ENCODE measurements around the gene ZNRF1. TPM values are rescaled to one million over a fixed set of nuclear protein-coding genes. Genes with fewer than 3 reads are reported as not detected.
A peak's percentile ranks its signal among the peaks of the same experiment; 100 is the strongest.

ZNRF1 gene
- 29.7 TPM for polyA plus RNA-seq (2013, experiment 1 of 2)
- polyA plus RNA-seq (2013, experiment 2 of 2) = 27.6 TPM

- WGBS = 4% methylated on average over 17 of the region's 73 CpGs
Measured at GRCh38 chr16:74998481-74999218, at the start of gene ZNRF1. TSS of gene ZNRF1 (plus strand) at chr16:74999024. CDS start at chr16:74999672, 648 bp downstream.

DNA sequence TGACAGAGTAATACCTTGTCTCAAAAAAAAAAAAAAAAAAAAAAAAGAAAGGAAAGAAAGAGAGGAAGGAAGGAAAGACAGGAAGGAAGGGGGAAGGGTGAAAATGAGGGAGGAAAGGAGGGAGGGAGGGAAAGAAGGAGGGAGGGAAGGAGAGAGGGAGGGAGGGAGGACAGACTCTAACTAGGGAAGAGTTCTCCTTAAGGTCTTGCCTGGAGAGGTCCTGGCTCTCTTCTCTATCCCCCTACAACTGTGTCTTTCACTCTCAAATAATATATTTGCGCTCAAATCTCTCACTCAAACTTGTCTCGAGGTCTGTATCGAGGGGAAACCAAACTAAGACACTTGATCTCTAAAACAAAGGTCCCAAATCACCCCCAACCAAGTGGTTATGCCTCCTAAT is 49.5 kb upstream of the ZNRF1 start:
- Histone ChIP-seq H3K23ac (ENCODE audit: low read length in 2 of 2) (no peak overlapping the region), H3K4me2 (ENCODE audit: low read length, poor library complexity, severe bottlenecking) (no peak overlapping the region), H3K36me3 (ENCODE audit: control insufficient read depth in 1 of 2, insufficient read depth in 2 of 2, low read depth in 1 of 2, low read length in 2 of 2) (peaks cover 31 to 64% of the 10 kb centered on the region in 2 experiments)

More at GRCh38 chr16:74998481-74999218, at the start of gene ZNRF1:
- Histone ChIP-seq H3K14ac (ENCODE audit: low read length in 2 of 2) (peak within 1 kb of the TSS; percentile 16 to 64), H3K4me3 (ENCODE audit: insufficient read depth in 1 of 2, low read depth in 1 of 2, low read length in 2 of 2) (peak within 1 kb of the TSS; percentile 83 to 87), H2BK15ac (ENCODE audit: low read depth, poor library complexity, severe bottlenecking) (peak within 1 kb of the TSS; percentile 91), H3K4me2 (ENCODE audit: low read length, poor library complexity, severe bottlenecking) (peak within 1 kb of the TSS; percentile 62), H3K18ac (ENCODE audit: low read depth in 1 of 2, low read length in 2 of 2) (peak within 1 kb of the TSS; percentile 86 to 88), H3K4me1 (ENCODE audit: control insufficient read depth, insufficient read depth, low read depth, low read length) (peaks cover 21% of the 10 kb centered on the region), H4K8ac (ENCODE audit: low read length) (peak within 1 kb of the TSS; percentile 62), H3K36me3 (ENCODE audit: control insufficient read depth in 1 of 2, insufficient read depth in 2 of 2, low read depth in 1 of 2, low read length in 2 of 2) (peaks cover 0 to 5% of the 10 kb centered on the region in 2 experiments), H2AFZ (ENCODE audit: low read depth, low read length) (peak within 1 kb of the TSS; percentile 18), H3K9ac (ENCODE audit: low read length) (peak within 1 kb of the TSS; percentile 82), H2BK12ac (ENCODE audit: low read length in 2 of 2) (peak within 1 kb of the TSS in 1 of 2 experiments; percentile 25), H3K23ac (ENCODE audit: low read length in 2 of 2) (peak within 1 kb of the TSS in 1 of 2 experiments; percentile 46), H4K91ac (ENCODE audit: low read length) (peak within 1 kb of the TSS; percentile 77), H3K27ac (ENCODE audit: low read length, poor library complexity, severe bottlenecking) (no peak within 1 kb of the TSS), H2AK5ac (ENCODE audit: low read length, severe bottlenecking) (no peak within 1 kb of the TSS), H3K79me1 (replicated peaks; ENCODE audit: low read length, poor library complexity, severe bottlenecking) (peaks cover 20% of the 10 kb centered on the region), H2BK5ac (ENCODE audit: low read depth, low read length, poor library complexity, severe bottlenecking) (peak within 1 kb of the TSS; percentile 49), H3K27me3 (ENCODE audit: control insufficient read depth in 1 of 2, insufficient read depth in 1 of 2, low read length in 2 of 2) (no peaks in the 10 kb centered on the region), H2BK120ac (ENCODE audit: low read depth, low read length) (peak within 1 kb of the TSS; percentile 50), H3K4ac (ENCODE audit: low read depth in 1 of 2, low read length in 2 of 2) (peak within 1 kb of the TSS in 1 of 2 experiments; percentile 34), H3K9me3 (ENCODE audit: control insufficient read depth, low read length) (no peaks in the 10 kb centered on the region)
- peak; percentile 82 for DNase-seq

DNA sequence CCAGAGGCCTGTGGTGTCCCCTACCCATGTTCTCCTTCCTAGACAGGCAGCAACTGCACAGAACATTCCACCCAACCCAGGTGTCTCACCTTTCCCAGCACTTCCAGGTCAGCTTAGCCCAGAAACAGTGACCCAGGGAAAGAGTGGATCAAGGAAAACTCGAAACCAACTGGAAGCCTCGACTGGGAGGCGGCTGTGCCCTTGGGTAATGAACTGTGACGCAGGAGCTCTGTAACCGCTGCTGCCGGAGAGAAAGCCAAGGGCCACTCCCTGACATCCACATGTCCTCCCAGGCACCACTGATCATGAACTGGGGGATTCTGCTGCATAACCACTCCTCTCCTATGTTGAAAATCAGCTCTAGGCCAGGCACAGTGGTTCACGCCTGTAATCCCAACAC is 48.3 kb upstream of the ZNRF1 start:
- Histone ChIP-seq H2BK120ac (ENCODE audit: low read depth, low read length) (no peak overlapping the region), H3K9me3 (ENCODE audit: control insufficient read depth, low read length) (no peaks in the 10 kb centered on the region), H3K9ac (ENCODE audit: low read length) (no peak overlapping the region), H3K14ac (ENCODE audit: low read length in 2 of 2) (no peak overlapping the region), H3K4me1 (ENCODE audit: control insufficient read depth, insufficient read depth, low read depth, low read length) (peaks cover 4% of the 10 kb centered on the region), H3K23ac (ENCODE audit: low read length in 2 of 2) (no peak overlapping the region), H2BK12ac (ENCODE audit: low read length in 2 of 2) (no peak overlapping the region), H2BK5ac (ENCODE audit: low read depth, low read length, poor library complexity, severe bottlenecking) (no peak overlapping the region), H2AFZ (ENCODE audit: low read depth, low read length) (no peak overlapping the region), H3K36me3 (ENCODE audit: control insufficient read depth in 1 of 2, insufficient read depth in 2 of 2, low read depth in 1 of 2, low read length in 2 of 2) (peaks cover 28 to 69% of the 10 kb centered on the region in 2 experiments), H3K4me2 (ENCODE audit: low read length, poor library complexity, severe bottlenecking) (no peak overlapping the region), H4K8ac (ENCODE audit: low read length) (no peak overlapping the region), H3K4me3 (ENCODE audit: insufficient read depth in 1 of 2, low read depth in 1 of 2, low read length in 2 of 2) (no peak overlapping the region), H3K27me3 (ENCODE audit: control insufficient read depth in 1 of 2, insufficient read depth in 1 of 2, low read length in 2 of 2) (no peaks in the 10 kb centered on the region), H3K79me1 (replicated peaks; ENCODE audit: low read length, poor library complexity, severe bottlenecking) (peaks cover 11% of the 10 kb centered on the region), H4K91ac (ENCODE audit: low read length) (no peak overlapping the region), H3K4ac (ENCODE audit: low read depth in 1 of 2, low read length in 2 of 2) (no peak overlapping the region), H2AK5ac (ENCODE audit: low read length, severe bottlenecking) (no peak overlapping the region), H2BK15ac (ENCODE audit: low read depth, poor library complexity, severe bottlenecking) (no peak overlapping the region), H3K18ac (ENCODE audit: low read depth in 1 of 2, low read length in 2 of 2) (no peak overlapping the region), H3K27ac (ENCODE audit: low read length, poor library complexity, severe bottlenecking) (no peak overlapping the region)
- no peak for DNase-seq
- WGBS = 98% methylated on average over 7 of the region's 7 CpGs

More for the DNA sequence above, 49.5 kb upstream of the ZNRF1 start:
- peaks cover 4% of the 10 kb centered on the region for H3K4me1 ChIP-seq (ENCODE audit: control insufficient read depth, insufficient read depth, low read depth, low read length)
- H3K9me3 ChIP-seq (ENCODE audit: control insufficient read depth, low read length) = no peaks in the 10 kb centered on the region
- H2BK12ac ChIP-seq (ENCODE audit: low read length in 2 of 2) = no peak overlapping the region
- no peak overlapping the region for H2BK120ac ChIP-seq (ENCODE audit: low read depth, low read length)
- no peak for DNase-seq
- H3K4me3 ChIP-seq (ENCODE audit: insufficient read depth in 1 of 2, low read depth in 1 of 2, low read length in 2 of 2) = no peak overlapping the region
- 100% methylated on average over 3 of the region's 3 CpGs for WGBS
- no peak overlapping the region for H2BK15ac ChIP-seq (ENCODE audit: low read depth, poor library complexity, severe bottlenecking)
- no peak overlapping the region for H3K4ac ChIP-seq (ENCODE audit: low read depth in 1 of 2, low read length in 2 of 2)
- H3K79me1 ChIP-seq (replicated peaks; ENCODE audit: low read length, poor library complexity, severe bottlenecking) = peaks cover 9% of the 10 kb centered on the region
- H3K9ac ChIP-seq (ENCODE audit: low read length) = no peak overlapping the region
- H3K27me3 ChIP-seq (ENCODE audit: control insufficient read depth in 1 of 2, insufficient read depth in 1 of 2, low read length in 2 of 2) = no peaks in the 10 kb centered on the region
- no peak overlapping the region for H3K18ac ChIP-seq (ENCODE audit: low read depth in 1 of 2, low read length in 2 of 2)
- no peak overlapping the region for H2BK5ac ChIP-seq (ENCODE audit: low read depth, low read length, poor library complexity, severe bottlenecking)
- H2AK5ac ChIP-seq (ENCODE audit: low read length, severe bottlenecking) = no peak overlapping the region
- H4K91ac ChIP-seq (ENCODE audit: low read length) = no peak overlapping the region
- no peak overlapping the region for H3K27ac ChIP-seq (ENCODE audit: low read length, poor library complexity, severe bottlenecking)
- no peak overlapping the region for H4K8ac ChIP-seq (ENCODE audit: low read length)
- H2AFZ ChIP-seq (ENCODE audit: low read depth, low read length) = no peak overlapping the region
- H3K14ac ChIP-seq (ENCODE audit: low read length in 2 of 2) = no peak overlapping the region

- no peak overlapping the region for H3K4ac ChIP-seq (ENCODE audit: low read depth in 1 of 2, low read length in 2 of 2)
- no peak overlapping the region for H2BK15ac ChIP-seq (ENCODE audit: low read depth, poor library complexity, severe bottlenecking)
- WGBS = 98% methylated on average over 11 of the region's 11 CpGs
- no peak overlapping the region for H2BK5ac ChIP-seq (ENCODE audit: low read depth, low read length, poor library complexity, severe bottlenecking)
- no peaks in the 10 kb centered on the region for H3K27me3 ChIP-seq (ENCODE audit: control insufficient read depth in 1 of 2, insufficient read depth in 1 of 2, low read length in 2 of 2)
- no peak overlapping the region for H3K4me3 ChIP-seq (ENCODE audit: insufficient read depth in 1 of 2, low read depth in 1 of 2, low read length in 2 of 2)
- no peak overlapping the region for H3K23ac ChIP-seq (ENCODE audit: low read length in 2 of 2)
- peaks cover 32 to 72% of the 10 kb centered on the region in 2 experiments for H3K36me3 ChIP-seq (ENCODE audit: control insufficient read depth in 1 of 2, insufficient read depth in 2 of 2, low read depth in 1 of 2, low read length in 2 of 2)
- H3K27ac ChIP-seq (ENCODE audit: low read length, poor library complexity, severe bottlenecking) = no peak overlapping the region
- no peak for DNase-seq
- H3K18ac ChIP-seq (ENCODE audit: low read depth in 1 of 2, low read length in 2 of 2) = no peak overlapping the region
- H3K14ac ChIP-seq (ENCODE audit: low read length in 2 of 2) = no peak overlapping the region
- H3K9ac ChIP-seq (ENCODE audit: low read length) = no peak overlapping the region
- peaks cover 4% of the 10 kb centered on the region for H3K4me1 ChIP-seq (ENCODE audit: control insufficient read depth, insufficient read depth, low read depth, low read length)
- H4K91ac ChIP-seq (ENCODE audit: low read length) = no peak overlapping the region
- no peak overlapping the region for H3K4me2 ChIP-seq (ENCODE audit: low read length, poor library complexity, severe bottlenecking)
- H2BK120ac ChIP-seq (ENCODE audit: low read depth, low read length) = no peak overlapping the region
- H3K9me3 ChIP-seq (ENCODE audit: control insufficient read depth, low read length) = no peaks in the 10 kb centered on the region
- H4K8ac ChIP-seq (ENCODE audit: low read length) = no peak overlapping the region
- peaks cover 11% of the 10 kb centered on the region for H3K79me1 ChIP-seq (replicated peaks; ENCODE audit: low read length, poor library complexity, severe bottlenecking)
- no peak overlapping the region for H2BK12ac ChIP-seq (ENCODE audit: low read length in 2 of 2)
- H2AFZ ChIP-seq (ENCODE audit: low read depth, low read length) = no peak overlapping the region
- H2AK5ac ChIP-seq (ENCODE audit: low read length, severe bottlenecking) = no peak overlapping the region
Measured at GRCh38 chr16:74951206-74951605, 47.6 kb upstream of the ZNRF1 start.
